HT-29 (cell line): ENCODE results near the gene GNAO1. TPM values are rescaled to one million over a fixed set of nuclear protein-coding genes. Genes with fewer than 3 reads are reported as not detected.

ENCODE experiments used
- DNase-seq: peaks from one replicate; pipeline ENCODE4 v3.0.0-alpha.2; 2015; ENCODE audit warnings: low spot score
- total RNA-seq: library from RNA; depleted of rRNA; stranded (reverse); fragments of >200 nt; shearing (Covaris generic); gene quantifications from 2 replicates; pipeline ENCODE4 v1.2.3, GENCODE V29; 2014

GNAO1 gene
- total RNA-seq, 1 experiment from 2014 or later, result 0.10 TPM

- DNase-seq, result no peak
Measured at GRCh38 chr16:56331915-56332314, 140.6 kb downstream of the GNAO1 start.

- peak; percentile 74 for DNase-seq
Measured at GRCh38 chr16:56332464-56333079, 141.3 kb downstream of the GNAO1 start.

GRCh38 chr16:56334761-56335160 is 143.5 kb downstream of the GNAO1 start:
- no peak for DNase-seq

- DNase-seq, result no peak
Measured at GRCh38 chr16:56336071-56336688, 144.9 kb downstream of the GNAO1 start.

GRCh38 chr16:56336711-56337110 is 145.4 kb downstream of the GNAO1 start:
- no peak for DNase-seq

- DNase-seq, result no peak
Measured at GRCh38 chr16:56337131-56337857, 146.0 kb downstream of the GNAO1 start.

- no peak for DNase-seq
Measured at GRCh38 chr16:56337858-56338325, 146.6 kb downstream of the GNAO1 start.

GRCh38 chr16:56338566-56339318 is 147.5 kb downstream of the GNAO1 start:
- DNase-seq, result no peak

- no peak for DNase-seq
Measured at GRCh38 chr16:56339431-56340195, 148.3 kb downstream of the GNAO1 start.

- DNase-seq, result no peak
Measured at GRCh38 chr16:56340416-56340815, 149.1 kb downstream of the GNAO1 start.

GRCh38 chr16:56340864-56341365 is 149.6 kb downstream of the GNAO1 start:
- no peak for DNase-seq

GRCh38 chr16:56341656-56342399 is 150.5 kb downstream of the GNAO1 start:
- DNase-seq, result no peak

GRCh38 chr16:56343661-56344517 is 152.6 kb downstream of the GNAO1 start:
- no peak for DNase-seq

- DNase-seq, result no peak
Measured at GRCh38 chr16:56344518-56345405, 153.5 kb downstream of the GNAO1 start.

GRCh38 chr16:56345406-56346050 is 154.2 kb downstream of the GNAO1 start:
- DNase-seq, result no peak

GRCh38 chr16:56346131-56346890 is 155.0 kb downstream of the GNAO1 start:
- no peak for DNase-seq

GRCh38 chr16:56347166-56347565 is 155.9 kb downstream of the GNAO1 start:
- no peak for DNase-seq
